HG02759 (cell line): Measurements from ENCODE around the gene QPCTL.
A peak's percentile ranks its signal among the peaks of the same experiment; 100 is the strongest.

Experiments
- ATAC-seq: cut with Tn5 transposase; IDR thresholded peaks from one replicate; pipeline ENCODE4 v1.9.1; 2021; ENCODE audit warnings: mild to moderate bottlenecking, moderate library complexity; ENCODE audit not compliant: unreplicated experiment

Gene QPCTL

GRCh38 chr19:45692187-45693105, at the start of gene QPCTL:
TSS of gene QPCTL (plus strand) at chr19:45692666. CDS start at chr19:45692704, 38 bp downstream.
- peak; percentile 83 for ATAC-seq

DNA sequence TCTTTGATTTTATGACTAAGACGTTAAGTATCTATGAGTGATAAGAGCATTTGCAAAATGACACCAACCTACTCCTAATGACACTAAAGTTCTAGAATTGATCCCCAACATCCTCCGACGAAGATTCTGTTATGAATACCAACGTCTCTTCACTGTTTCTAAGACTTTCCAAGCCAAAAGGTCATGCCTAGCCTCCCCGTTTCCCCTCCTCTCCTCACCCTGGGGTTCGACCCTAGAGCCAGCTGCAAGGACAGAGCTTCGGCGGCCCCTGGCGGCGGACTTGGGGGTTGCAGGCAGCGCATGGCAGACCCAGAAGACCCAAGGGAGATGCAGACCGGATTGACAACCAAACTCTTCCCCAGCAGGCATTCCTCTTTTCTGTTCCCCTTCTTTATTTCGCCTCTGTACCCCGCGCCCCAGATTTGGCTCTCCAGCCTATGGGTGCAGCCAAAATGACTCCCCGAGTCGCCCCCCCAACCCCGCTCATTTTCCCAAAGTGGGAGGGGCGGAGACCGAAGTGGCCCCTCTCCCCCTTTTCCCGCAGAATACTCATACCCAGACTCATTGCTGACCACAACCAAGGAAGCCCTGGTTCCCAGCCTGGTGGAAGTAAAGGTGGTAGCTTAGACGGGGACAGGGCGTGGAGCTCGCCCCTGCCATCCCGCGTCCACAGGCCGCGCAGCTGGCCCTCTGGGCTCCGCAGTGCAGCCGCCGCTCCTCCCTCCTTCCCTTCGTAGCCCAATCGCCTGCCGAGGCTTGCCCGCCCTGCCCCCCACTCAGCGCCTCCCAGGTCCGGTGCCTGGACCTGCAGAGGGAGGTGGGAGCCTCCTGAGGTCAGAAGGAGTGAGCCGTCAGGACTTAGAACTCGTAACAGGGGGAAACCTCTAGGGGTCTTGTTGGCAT, 49.2 kb upstream of the QPCTL start:
- ATAC-seq, result peak; percentile 23

DNA sequence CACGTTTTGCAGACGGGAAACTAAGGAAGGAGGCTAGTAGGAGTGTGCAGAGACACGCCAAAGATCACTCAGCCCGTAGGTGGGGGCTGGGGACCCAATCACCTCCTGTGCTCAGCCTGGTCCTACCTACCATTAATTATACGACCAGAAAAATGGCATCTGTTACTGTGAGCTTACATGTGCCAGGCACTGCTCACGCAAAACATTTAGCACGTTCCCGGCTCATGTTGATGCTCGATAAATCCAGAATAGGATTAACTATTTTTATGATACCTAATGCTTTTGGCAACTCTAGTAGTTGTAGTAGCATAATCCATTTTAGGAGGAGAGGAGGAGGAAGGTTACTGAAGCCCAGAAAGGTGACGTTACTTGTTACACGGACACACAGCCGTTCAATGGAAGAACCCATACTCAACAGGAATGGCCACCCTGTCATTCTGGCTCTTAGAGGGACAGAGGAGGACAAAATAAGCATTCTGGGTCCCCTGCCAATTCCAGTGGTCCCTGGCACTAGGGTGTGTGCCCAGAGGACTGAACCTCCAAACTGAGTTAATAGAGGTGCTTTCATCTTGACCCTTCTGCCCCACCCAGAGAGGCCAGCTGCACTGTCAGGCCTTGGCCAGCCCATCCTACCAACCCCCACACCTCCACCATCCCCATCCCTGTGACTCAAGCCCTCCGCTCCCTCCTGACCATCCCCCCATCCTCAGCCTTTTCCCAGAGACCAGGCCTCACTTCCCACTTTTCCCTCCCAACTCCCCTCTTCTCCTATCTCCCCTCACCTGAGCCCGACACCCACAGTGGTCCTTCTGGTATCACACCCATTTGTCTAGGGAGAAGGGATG, 48.3 kb upstream of the QPCTL start:
- ATAC-seq, result no peak

DNA sequence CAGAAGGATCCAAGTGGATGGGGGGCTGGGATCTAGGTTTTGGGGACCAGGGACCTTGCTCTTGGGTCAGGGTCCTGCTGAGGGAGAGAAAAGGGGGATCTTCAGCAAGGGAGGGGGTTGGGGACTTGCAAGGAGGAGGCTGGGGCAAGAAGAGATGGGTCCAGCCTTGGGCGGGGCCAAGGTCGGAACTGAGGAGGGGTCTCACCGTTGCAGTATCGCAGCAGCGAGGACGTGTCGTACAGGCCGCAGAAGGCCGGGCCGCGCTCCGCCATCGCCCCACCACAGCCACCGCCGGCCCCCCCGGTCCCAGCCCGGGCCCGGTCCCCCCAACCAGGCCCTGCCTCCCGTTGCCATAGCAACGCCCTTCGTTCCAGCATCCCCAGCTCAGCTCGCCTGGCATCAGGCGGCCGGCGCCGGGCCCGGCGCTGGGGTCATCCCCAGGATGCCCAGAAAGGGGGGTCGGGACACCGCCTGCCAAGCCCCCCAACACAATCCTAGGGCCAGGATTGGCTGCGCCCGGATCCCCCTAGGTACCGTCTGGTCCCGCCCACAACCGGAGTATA, 47.3 kb upstream of the QPCTL start:
- ATAC-seq, result no peak

DNA sequence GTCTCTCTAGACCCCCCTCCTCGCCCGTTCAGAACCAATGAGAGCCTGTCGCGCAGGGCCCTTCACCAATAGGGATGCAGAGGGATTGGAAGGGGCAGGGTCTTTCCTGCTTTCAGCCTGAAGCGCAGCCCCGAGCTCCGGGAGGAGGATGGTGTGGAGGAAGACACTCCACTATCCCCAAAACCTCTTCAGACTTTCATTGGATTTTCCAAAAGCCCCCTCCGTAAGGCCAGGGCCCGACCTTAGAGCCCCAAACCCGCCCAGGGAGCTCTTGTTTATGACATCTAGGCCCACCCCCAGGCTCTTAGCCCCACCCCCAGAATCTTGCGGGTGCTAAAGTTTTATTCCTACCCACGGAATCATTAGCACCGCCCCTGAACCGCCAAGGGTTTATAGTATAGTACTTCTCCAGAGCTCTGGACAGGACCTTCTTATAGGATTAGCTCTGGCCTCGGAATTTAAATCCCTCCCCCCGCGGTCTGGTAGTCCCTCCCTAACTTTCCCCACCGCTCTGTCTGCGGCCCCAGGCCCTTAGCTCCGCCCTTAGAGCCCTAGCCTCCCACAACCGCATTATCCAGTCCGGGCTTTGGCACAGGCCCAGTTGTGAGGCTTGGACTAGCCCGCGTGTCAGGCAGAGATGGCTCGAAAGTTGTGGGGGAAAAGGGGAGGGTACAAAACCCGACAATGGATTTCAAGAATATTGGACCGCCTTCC, 46.7 kb upstream of the QPCTL start:
- ATAC-seq, result peak; percentile 41

- no peak for ATAC-seq
Measured at GRCh38 chr19:45646345-45646698, 46.1 kb upstream of the QPCTL start.

DNA sequence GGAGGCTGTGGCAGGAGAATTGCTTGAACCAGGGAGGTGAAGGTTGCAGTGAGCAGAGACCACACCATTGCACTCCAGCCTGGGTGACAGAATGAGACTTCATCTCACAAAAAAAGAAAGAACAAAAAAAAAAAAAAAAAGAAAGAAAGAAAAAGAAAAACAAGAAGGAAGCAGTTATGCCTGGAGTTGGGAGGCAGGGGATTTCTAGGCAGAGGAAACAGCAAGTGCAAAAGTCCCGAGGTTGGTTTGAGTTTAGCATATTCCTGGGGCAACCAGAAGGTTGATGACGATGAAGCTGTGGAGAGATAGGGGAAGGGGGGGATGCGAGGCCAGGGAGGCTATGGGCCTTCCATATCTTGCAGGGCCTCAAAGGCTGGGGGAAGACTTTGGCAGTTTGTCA, 41.7 kb upstream of the QPCTL start:
- ATAC-seq, result no peak

DNA sequence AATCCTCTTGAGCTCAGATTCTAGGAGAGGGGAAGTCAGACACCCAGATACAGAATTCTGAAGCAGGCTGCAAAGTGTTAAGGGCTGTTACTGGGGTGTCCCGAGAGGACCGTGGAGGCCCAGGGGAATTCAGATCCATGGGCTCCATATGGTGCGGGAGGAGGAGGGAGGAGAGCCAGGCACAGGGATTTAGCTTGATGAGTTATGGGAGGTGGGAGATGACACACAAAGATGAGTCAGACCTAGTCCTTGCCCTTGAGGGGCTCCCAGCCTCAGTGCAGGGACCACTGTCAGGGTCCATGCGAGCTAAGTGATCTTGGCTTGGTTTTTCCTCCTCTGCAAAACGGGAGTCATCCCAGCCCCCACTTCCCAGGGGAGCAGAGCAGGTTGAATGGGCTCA, 38.8 kb upstream of the QPCTL start:
- ATAC-seq, result no peak

- no peak for ATAC-seq
Measured at GRCh38 chr19:45655073-45655472, 37.4 kb upstream of the QPCTL start.

GRCh38 chr19:45657520-45658167, 34.8 kb upstream of the QPCTL start:
- no peak for ATAC-seq

- no peak for ATAC-seq
Measured at GRCh38 chr19:45659096-45659729, 33.3 kb upstream of the QPCTL start.

DNA sequence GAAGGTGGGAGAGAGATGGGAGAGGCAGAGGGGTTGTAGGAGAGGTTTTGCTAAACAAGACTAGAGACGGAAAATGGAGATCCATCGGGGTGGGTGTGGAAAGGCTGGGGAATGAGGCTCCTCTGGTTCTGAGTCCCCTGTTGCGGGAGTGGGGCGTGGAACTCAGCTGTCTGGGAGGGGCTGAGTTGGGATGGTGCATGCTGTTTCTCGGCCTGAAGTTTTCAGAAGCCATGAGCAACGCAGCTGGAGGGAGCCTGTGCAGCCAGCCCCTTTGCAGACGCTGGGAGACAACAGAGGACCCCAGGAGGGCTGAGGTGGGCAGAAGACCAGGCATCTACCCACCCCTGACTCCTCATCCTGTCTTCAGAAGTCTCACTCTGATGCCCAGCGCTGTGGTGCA, 31.8 kb upstream of the QPCTL start:
- no peak for ATAC-seq

DNA sequence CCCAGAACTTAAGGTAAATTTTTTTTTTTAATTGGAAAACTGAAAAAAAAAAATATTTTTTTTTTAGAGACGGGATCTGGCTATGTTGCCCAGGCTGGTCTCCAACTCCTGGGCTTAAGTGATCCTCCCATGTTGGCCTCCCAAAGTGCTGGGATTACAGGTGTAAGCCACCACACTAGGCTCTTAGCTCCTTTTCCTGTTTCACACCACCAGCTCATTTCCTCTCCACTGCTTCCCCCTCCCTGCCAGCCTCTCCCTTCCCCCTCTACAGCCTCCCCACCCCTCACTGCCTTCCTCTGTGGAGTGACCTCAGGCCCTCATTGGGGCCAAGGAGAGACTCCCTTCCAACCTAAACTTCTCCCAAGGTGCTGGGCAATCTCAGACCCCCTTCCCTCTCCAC, 28.7 kb upstream of the QPCTL start:
- ATAC-seq, result no peak

- ATAC-seq, result no peak
Measured at GRCh38 chr19:45664575-45664974, 27.9 kb upstream of the QPCTL start.

DNA sequence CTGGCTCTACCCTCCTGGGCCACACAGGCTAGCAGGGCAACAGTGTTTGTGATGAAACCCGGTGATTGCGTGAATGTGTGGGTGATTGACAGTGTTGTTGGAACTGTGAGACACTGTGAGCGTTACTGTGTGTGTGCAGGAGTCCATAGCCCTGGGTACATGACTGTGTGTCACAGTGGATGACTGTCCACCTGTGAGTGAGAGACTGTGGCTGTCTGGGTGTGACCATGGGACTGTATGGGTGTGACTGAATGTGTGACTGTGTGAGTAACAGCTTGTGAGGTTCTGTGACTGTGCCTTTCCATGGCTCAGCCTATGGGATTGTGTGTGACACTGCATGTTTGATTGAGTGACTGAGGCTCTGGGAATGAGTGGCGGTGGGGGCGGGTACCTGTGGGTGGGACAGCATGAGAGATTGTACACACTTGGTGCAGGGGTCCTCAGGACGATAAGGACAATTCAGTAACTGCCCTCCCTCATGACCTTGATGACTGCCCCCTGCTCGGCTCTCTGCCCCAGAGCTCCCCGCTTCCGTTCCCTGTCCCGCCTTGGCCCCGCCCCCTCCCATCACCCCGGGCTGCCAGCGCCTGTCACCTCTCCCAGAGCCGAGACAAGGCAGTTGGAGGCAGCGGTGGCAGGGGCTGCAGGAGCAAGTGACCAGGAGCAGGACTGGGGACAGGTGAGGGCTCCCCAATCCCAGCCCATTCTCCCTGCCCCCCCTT, 24.7 kb upstream of the QPCTL start, which contains the start of gene GIPR:
GIPR (plus strand) TSS at position 602 of the 722 bp plus-strand sequence. CDS start 1,300 bp downstream, outside the sequence.
- no peak for ATAC-seq

GRCh38 chr19:45668342-45668871, 24.1 kb upstream of the QPCTL start:
- ATAC-seq, result no peak

- peak; percentile 62 for ATAC-seq
Measured at GRCh38 chr19:45670670-45671453, 21.6 kb upstream of the QPCTL start.
